Duodenal mucosa (tissue), 2 donors: ENCODE results near the gene DDX39A.
"Not testable (repeated sequence)": the region's sequence is repeated elsewhere in the genome, so short reads cannot be mapped to it uniquely, and the experiment has no call there.

Experiments used
- H3K27ac ChIP-seq: one replicate; pipeline ENCODE4 v1.7.0; 2013; ENCODE audit warnings: low read depth, low read length
- H3K27me3 ChIP-seq, 2 donors: one replicate each; pipeline ENCODE4 v1.7.0; 2013; ENCODE audit warnings: low read length in 2 of 2, control low read depth in 1 of 2; ENCODE audit not compliant: insufficient read depth in 2 of 2, control insufficient read depth in 1 of 2
- H3K36me3 ChIP-seq, 2 donors: one replicate each; pipeline ENCODE4 v1.7.0; 2013; ENCODE audit warnings: low read length in 2 of 2, control low read depth in 1 of 2; ENCODE audit not compliant: insufficient read depth in 2 of 2, control insufficient read depth in 1 of 2
- H3K4me1 ChIP-seq, 2 donors: one replicate each; pipeline ENCODE4 v1.7.0; 2013; ENCODE audit warnings: low read length in 2 of 2, control low read depth in 1 of 2; ENCODE audit not compliant: insufficient read depth in 2 of 2, control insufficient read depth in 1 of 2
- H3K4me3 ChIP-seq, 2 donors: one replicate each; pipeline ENCODE4 v1.7.0; 2013; ENCODE audit warnings: low read length in 2 of 2, low read depth in 1 of 2
- H3K9ac ChIP-seq, 2 donors: one replicate each; pipeline ENCODE4 v1.7.0; 2013; ENCODE audit warnings: low read length in 2 of 2, low read depth in 1 of 2
- H3K9me3 ChIP-seq, 2 donors: one replicate each; pipeline ENCODE4 v1.7.0; 2013; ENCODE audit warnings: low read length in 2 of 2, control low read depth in 1 of 2; ENCODE audit not compliant: control insufficient read depth in 1 of 2

DDX39A gene

GRCh38 chr19:14401468-14402195 is 17.5 kb downstream of the DDX39A start:
- Histone ChIP-seq H3K27me3 (no peaks in the 10 kb centered on the region), H3K9ac (no peak overlapping the region), H3K27ac (no peak overlapping the region), H3K9me3 (no peaks in the 10 kb centered on the region), H3K4me3 (no peak overlapping the region), H3K36me3 (peaks cover 33 to 64% of the 10 kb centered on the region in 2 donors), H3K4me1 (peaks cover 0 to 5% of the 10 kb centered on the region in 2 donors)

- H3K36me3 ChIP-seq = peaks cover 36 to 66% of the 10 kb centered on the region in 2 donors
- H3K4me3 ChIP-seq = no peak overlapping the region
- H3K27me3 ChIP-seq = no peaks in the 10 kb centered on the region
- no peaks in the 10 kb centered on the region for H3K9me3 ChIP-seq
- no peak overlapping the region for H3K9ac ChIP-seq
- H3K27ac ChIP-seq = no peak overlapping the region
- H3K4me1 ChIP-seq = no peaks in the 10 kb centered on the region
Measured at GRCh38 chr19:14400951-14401431, 18.1 kb downstream of the DDX39A start.

- not testable (repeated sequence) for H3K4me1 ChIP-seq, H3K27ac ChIP-seq, H3K9me3 ChIP-seq, H3K27me3 ChIP-seq, H3K9ac ChIP-seq, H3K4me3 ChIP-seq
- peaks cover 20 to 71% of the 10 kb centered on the region in 2 donors for H3K36me3 ChIP-seq
Measured at GRCh38 chr19:14397168-14397567, 22.0 kb downstream of the DDX39A start.

GRCh38 chr19:14396730-14397129 is 22.4 kb downstream of the DDX39A start:
- not testable (repeated sequence) for H3K4me1 ChIP-seq, H3K9me3 ChIP-seq, H3K27me3 ChIP-seq, H3K4me3 ChIP-seq, H3K9ac ChIP-seq, H3K27ac ChIP-seq
- H3K36me3 ChIP-seq = peaks cover 18 to 71% of the 10 kb centered on the region in 2 donors

GRCh38 chr19:14395710-14396336 is 23.3 kb downstream of the DDX39A start:
- H3K36me3 ChIP-seq = peaks cover 14 to 70% of the 10 kb centered on the region in 2 donors
- no peaks in the 10 kb centered on the region for H3K9me3 ChIP-seq
- no peaks in the 10 kb centered on the region for H3K27me3 ChIP-seq
- no peak overlapping the region for H3K27ac ChIP-seq
- no peaks in the 10 kb centered on the region for H3K4me1 ChIP-seq
- H3K4me3 ChIP-seq = no peak overlapping the region
- H3K9ac ChIP-seq = no peak overlapping the region

- peaks cover 18 to 71% of the 10 kb centered on the region in 2 donors for H3K36me3 ChIP-seq
- H3K9ac ChIP-seq = no peak overlapping the region
- H3K27me3 ChIP-seq = no peaks in the 10 kb centered on the region
- H3K27ac ChIP-seq = no peak overlapping the region
- H3K9me3 ChIP-seq = no peaks in the 10 kb centered on the region
- H3K4me1 ChIP-seq = no peaks in the 10 kb centered on the region
- no peak overlapping the region for H3K4me3 ChIP-seq
Measured at GRCh38 chr19:14395262-14395661, 23.9 kb downstream of the DDX39A start.

- no peak overlapping the region for H3K4me3 ChIP-seq
- H3K36me3 ChIP-seq = peaks cover 18 to 71% of the 10 kb centered on the region in 2 donors
- H3K9me3 ChIP-seq = no peaks in the 10 kb centered on the region
- H3K27ac ChIP-seq = no peak overlapping the region
- H3K27me3 ChIP-seq = no peaks in the 10 kb centered on the region
- no peaks in the 10 kb centered on the region for H3K4me1 ChIP-seq
- H3K9ac ChIP-seq = no peak overlapping the region
Measured at GRCh38 chr19:14394167-14394566, 25.0 kb downstream of the DDX39A start.

GRCh38 chr19:14393329-14393728 is 25.8 kb downstream of the DDX39A start:
- H3K27me3 ChIP-seq = no peaks in the 10 kb centered on the region
- H3K9ac ChIP-seq = no peak overlapping the region
- H3K4me1 ChIP-seq = no peaks in the 10 kb centered on the region
- H3K27ac ChIP-seq = no peak overlapping the region
- H3K36me3 ChIP-seq = peaks cover 18 to 67% of the 10 kb centered on the region in 2 donors
- H3K4me3 ChIP-seq = no peak overlapping the region
- no peaks in the 10 kb centered on the region for H3K9me3 ChIP-seq

- Histone ChIP-seq H3K9me3 (no peaks in the 10 kb centered on the region), H3K27ac (no peak overlapping the region), H3K9ac (no peak overlapping the region), H3K4me1 (no peaks in the 10 kb centered on the region), H3K27me3 (no peaks in the 10 kb centered on the region), H3K4me3 (no peak overlapping the region), H3K36me3 (peaks cover 14 to 60% of the 10 kb centered on the region in 2 donors)
Measured at GRCh38 chr19:14391156-14391821, 27.9 kb downstream of the DDX39A start.

GRCh38 chr19:14390548-14390947 is 28.6 kb downstream of the DDX39A start:
- H3K4me3 ChIP-seq = no peak overlapping the region
- no peaks in the 10 kb centered on the region for H3K27me3 ChIP-seq
- H3K4me1 ChIP-seq = peaks cover under 1 to 2% of the 10 kb centered on the region in 2 donors
- no peak overlapping the region for H3K9ac ChIP-seq
- no peaks in the 10 kb centered on the region for H3K9me3 ChIP-seq
- H3K36me3 ChIP-seq = peaks cover 14 to 53% of the 10 kb centered on the region in 2 donors
- no peak overlapping the region for H3K27ac ChIP-seq
